Measurements from ENCODE around the gene P2RY8.

P2RY8 gene

DNA sequence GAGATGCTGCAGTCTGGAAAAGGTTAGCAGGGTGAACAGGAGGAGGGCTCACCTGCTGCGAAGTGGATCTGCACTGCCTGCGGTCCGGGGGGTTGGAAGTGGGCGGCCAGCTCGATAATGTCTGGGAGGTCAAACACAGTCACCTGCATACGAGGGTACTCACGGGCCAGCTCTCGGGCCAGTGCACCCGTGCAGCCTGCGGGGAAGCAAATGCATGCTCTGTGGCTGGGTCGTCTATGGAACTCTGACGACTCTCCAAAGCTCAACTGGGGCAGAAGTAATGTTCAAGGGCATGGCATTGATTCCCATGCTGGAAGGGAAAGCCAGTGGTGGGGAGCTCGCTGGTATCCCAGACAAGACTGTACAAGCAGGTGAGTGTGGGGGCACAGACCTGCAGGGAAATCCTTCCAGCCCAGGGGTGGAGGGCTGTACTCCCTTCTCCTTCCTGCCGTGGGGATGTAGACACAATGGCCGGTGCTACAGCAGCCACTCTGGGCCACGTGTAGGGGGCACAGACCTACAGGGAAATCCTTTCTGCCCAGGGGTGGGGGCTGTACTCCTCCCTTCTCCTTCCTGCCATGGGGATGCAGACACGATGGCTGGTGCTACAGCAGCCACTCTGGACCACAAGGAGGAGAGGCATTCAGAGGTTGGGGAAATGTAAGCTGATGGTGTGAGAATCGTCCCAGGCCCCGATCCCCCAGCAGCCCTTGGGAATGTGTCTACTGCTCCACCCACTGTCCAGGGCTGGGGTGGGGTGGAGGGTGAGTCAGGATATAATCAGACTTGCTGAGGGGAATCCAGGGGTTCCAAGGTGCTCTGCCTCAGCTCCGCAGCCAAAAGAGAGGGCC is 118.8 kb downstream of the P2RY8 start:
- DNase-seq (ENCODE audit: low read depth), result no peak

DNA sequence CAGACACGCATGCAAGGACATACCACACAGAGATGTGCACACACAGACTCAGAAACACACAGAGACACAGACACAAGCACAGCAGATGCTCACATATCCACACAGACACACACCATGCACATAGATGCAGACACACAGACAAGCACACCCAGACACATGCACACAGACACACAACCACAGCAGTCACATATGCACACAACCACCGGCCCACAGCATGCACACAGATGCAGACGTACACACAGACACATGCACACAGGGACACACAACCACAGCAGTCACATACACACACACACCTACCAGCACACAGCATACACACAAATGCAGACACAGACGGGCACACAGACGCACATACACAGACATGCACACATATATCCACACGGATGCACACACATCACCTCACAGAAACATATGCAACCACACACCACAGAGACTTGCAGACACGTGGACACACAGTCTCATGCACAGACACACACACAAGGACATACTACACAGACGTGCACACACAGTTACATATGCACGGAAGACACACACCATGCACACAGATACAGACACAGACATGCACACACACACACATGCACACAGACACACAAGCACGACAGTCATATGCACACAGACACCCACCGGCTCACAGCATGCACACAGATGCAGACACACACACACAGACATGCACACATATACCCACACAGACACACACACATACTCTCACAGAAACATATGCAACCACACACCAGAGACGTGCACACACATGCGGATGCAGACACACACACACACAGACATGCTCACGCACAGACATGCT is 119.8 kb downstream of the P2RY8 start:
- no peak for DNase-seq (ENCODE audit: low read depth)

DNA sequence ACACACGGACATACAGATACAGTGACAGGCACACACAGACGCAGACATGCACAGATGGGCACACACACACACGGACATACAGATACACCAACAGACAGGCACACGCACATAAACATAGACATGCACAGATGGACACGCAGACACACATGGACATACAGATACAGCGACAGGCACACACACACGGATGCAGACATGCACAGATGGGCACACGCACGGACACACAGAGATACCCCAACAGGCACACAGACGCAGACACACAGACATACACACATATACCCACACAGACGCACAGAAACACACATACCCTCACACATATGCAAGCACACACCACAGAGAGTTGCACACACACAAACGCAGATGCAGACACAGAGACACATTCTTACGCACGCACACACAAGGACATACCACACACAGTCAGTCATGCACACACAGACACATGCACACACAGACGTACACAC is 120.6 kb downstream of the P2RY8 start:
- DNase-seq (ENCODE audit: low read depth), result no peak
